Suprapubic skin (tissue), 4 donors: Measurements from ENCODE around the gene COL17A1. TPM values are rescaled to one million over a fixed set of nuclear protein-coding genes. Genes with fewer than 3 reads are reported as not detected.

Source experiments
- DNase-seq, 2 donors: peaks; one replicate each; pipeline ENCODE4 v3.0.0-alpha.2; 2019; ENCODE audit warnings: low spot score in 2 of 2
- H3K27ac ChIP-seq: fragments of 200-600 bp; sonication (generic); one replicate; pipeline ENCODE4 v1.5.1; 2019
- H3K27me3 ChIP-seq: fragments of 200-600 bp; sonication (generic); one replicate; pipeline ENCODE4 v1.5.1; 2019
- H3K36me3 ChIP-seq: fragments of 200-600 bp; sonication (generic); one replicate; pipeline ENCODE4 v1.5.1; 2019
- H3K4me1 ChIP-seq: fragments of 200-600 bp; sonication (generic); one replicate; pipeline ENCODE4 v1.5.1; 2019
- H3K4me3 ChIP-seq: fragments of 200-600 bp; sonication (generic); one replicate; pipeline ENCODE4 v1.5.1; 2019; ENCODE audit warnings: mild to moderate bottlenecking
- H3K9me3 ChIP-seq: fragments of 200-600 bp; sonication (generic); one replicate; pipeline ENCODE4 v1.5.1; 2019
- CTCF ChIP-seq, 2 donors: fragments of 200-600 bp in 1 of 2; fragments of 450-650 bp in 1 of 2; sonication (generic) in 1 of 2; IDR thresholded peaks; one replicate each; pipeline ENCODE4 v1.5.1; 2016 to 2019; ENCODE audit warnings: antibody characterized with exemption in 2 of 2, mild to moderate bottlenecking in 1 of 2, moderate library complexity in 1 of 2
- EP300 ChIP-seq: sonication (generic); formaldehyde crosslinking; IDR thresholded peaks from one replicate; pipeline ENCODE4 v1.6.1; 2017; ENCODE audit warnings: antibody characterized with exemption
- POLR2A ChIP-seq, 2 donors: fragments of 450-650 bp; IDR thresholded peaks; one replicate each; pipeline ENCODE4 v1.6.1; 2017; ENCODE audit warnings: antibody characterized with exemption in 2 of 2, mild to moderate bottlenecking in 2 of 2, moderate library complexity in 2 of 2
- POLR2AphosphoS5 ChIP-seq, 3 donors: sonication (generic); formaldehyde crosslinking; IDR thresholded peaks; one replicate each; pipeline ENCODE4 v1.6.1; 2017; ENCODE audit warnings: antibody characterized with exemption in 3 of 3
- WGBS: methylation state at CpG from one replicate; pipeline ENCODE4 v1.1.5; 2018; 5-methylcytosine and 5-hydroxymethylcytosine counted together
- total RNA-seq, 4 donors: library from RNA; depleted of rRNA; stranded (reverse); fragments of >200 nt; gene quantifications; one replicate each; pipeline ENCODE4 v1.1.0, GENCODE V29; 2016

The COL17A1 gene
- total RNA-seq, 4 donors from 2014 or later = 926 to 1,768 (median 1,374) TPM

GRCh38 chr10:104122225-104123107 lies 36.8 kb upstream of the COL17A1 start:
- H3K9me3 ChIP-seq = no peaks in the 10 kb centered on the region
- peaks cover 31% of the 10 kb centered on the region for H3K4me1 ChIP-seq
- H3K4me3 ChIP-seq = peak overlapping the region; percentile 77
- no peaks in the 10 kb centered on the region for H3K27me3 ChIP-seq
- TF ChIP-seq POLR2AphosphoS5 (IDR thresholded peaks at IDR 0.05) (no peak), POLR2A (IDR thresholded peaks at IDR 0.05) (no peak), CTCF (IDR thresholded peaks at IDR 0.05) (no peak), EP300 (no peak)
- no peaks in the 10 kb centered on the region for H3K36me3 ChIP-seq
- H3K27ac ChIP-seq = peak overlapping the region; percentile 98
- 22% methylated on average over 16 of the region's 23 CpGs for WGBS
- no peak for DNase-seq

GRCh38 chr10:104121485-104122224 lies 36.0 kb upstream of the COL17A1 start, which contains the start of gene SFR1:
Gene SFR1, plus strand, starts transcription at chr10:104122171. Its CDS starts 13 bp downstream, at chr10:104122184.
- Histone ChIP-seq H3K4me1 (peaks cover 39% of the 10 kb centered on the region), H3K9me3 (no peaks in the 10 kb centered on the region), H3K27me3 (no peaks in the 10 kb centered on the region), H3K4me3 (peak within 1 kb of the TSS; percentile 77), H3K27ac (peak within 1 kb of the TSS; percentile 98), H3K36me3 (no peaks in the 10 kb centered on the region)
- peak; percentile 98 to 99 for DNase-seq
- WGBS = under 1% methylated on average over 32 of the region's 67 CpGs
- peak; percentile 69 to 81 for TF ChIP-seq POLR2A (IDR thresholded peaks at IDR 0.05)
- peak in 2 of 3 donors; percentile 43 to 59 for TF ChIP-seq POLR2AphosphoS5 (IDR thresholded peaks at IDR 0.05)
- no peak for TF ChIP-seq EP300
- peak; percentile 46 to 72 for TF ChIP-seq CTCF (IDR thresholded peaks at IDR 0.05)

- no peaks in the 10 kb centered on the region for H3K36me3 ChIP-seq
- 1% methylated on average over 28 of the region's 28 CpGs for WGBS
- TF ChIP-seq EP300 = no peak
- no peak for TF ChIP-seq CTCF (IDR thresholded peaks at IDR 0.05)
- TF ChIP-seq POLR2AphosphoS5 (IDR thresholded peaks at IDR 0.05) = peak in 2 of 3 donors; percentile 58 to 65
- peak in 1 of 2 donors; percentile 50 for TF ChIP-seq POLR2A (IDR thresholded peaks at IDR 0.05)
- peak overlapping the region; percentile 98 for H3K27ac ChIP-seq
- no peaks in the 10 kb centered on the region for H3K9me3 ChIP-seq
- peak overlapping the region; percentile 77 for H3K4me3 ChIP-seq
- peak; percentile 97 to 99 for DNase-seq
- H3K27me3 ChIP-seq = no peaks in the 10 kb centered on the region
- peaks cover 39% of the 10 kb centered on the region for H3K4me1 ChIP-seq
Observed at GRCh38 chr10:104120903-104121484, 35.3 kb upstream of the COL17A1 start.

- no peak for DNase-seq
- Histone ChIP-seq H3K36me3 (no peaks in the 10 kb centered on the region), H3K4me3 (peak overlapping the region; percentile 77), H3K27ac (peak overlapping the region; percentile 98), H3K27me3 (no peaks in the 10 kb centered on the region), H3K9me3 (no peaks in the 10 kb centered on the region), H3K4me1 (peaks cover 42% of the 10 kb centered on the region)
- TF ChIP-seq CTCF (IDR thresholded peaks at IDR 0.05) = no peak
- TF ChIP-seq POLR2AphosphoS5 (IDR thresholded peaks at IDR 0.05) = no peak
- TF ChIP-seq POLR2A (IDR thresholded peaks at IDR 0.05) = no peak
- no peak for TF ChIP-seq EP300
- 15% methylated on average over 2 of the region's 2 CpGs for WGBS
Observed at GRCh38 chr10:104120512-104120902, 34.8 kb upstream of the COL17A1 start.
